GM12864 (cell line): ENCODE data around the gene RBM8A.
"Not testable (repeated sequence)": the region's sequence is repeated elsewhere in the genome, so short reads cannot be mapped to it uniquely, and the experiment has no call there.

Experiments used
- DNase-seq: peaks from one replicate; pipeline ENCODE4 v3.0.0-alpha.2; 2011; ENCODE audit warnings: low read depth
- H3K4me3 ChIP-seq: 2 replicates; pipeline ENCODE4 v1.5.1; 2011; ENCODE audit warnings: mild to moderate bottlenecking, low read depth, low read length, control low read depth
- CTCF ChIP-seq: IDR thresholded peaks from 2 replicates; pipeline ENCODE4 v1.5.1; 2011; ENCODE audit warnings: low read depth, mild to moderate bottlenecking, moderate library complexity, low read length, control low read depth, inconsistent platforms; ENCODE audit errors: missing control alignments

RBM8A gene

GRCh38 chr1:145946477-145946986 lies 19.2 kb upstream of the RBM8A start:
- DNase-seq = no peak
- no peak overlapping the region for H3K4me3 ChIP-seq
- TF ChIP-seq CTCF = no peak

GRCh38 chr1:145944532-145944931 lies 17.2 kb upstream of the RBM8A start:
- H3K4me3 ChIP-seq = no peak overlapping the region
- no peak for DNase-seq
- no peak for TF ChIP-seq CTCF

- no peak for DNase-seq
- H3K4me3 ChIP-seq = no peak overlapping the region
- TF ChIP-seq CTCF = no peak
Observed at GRCh38 chr1:145942871-145943270, 15.6 kb upstream of the RBM8A start.

- no peak for TF ChIP-seq CTCF
- no peak for DNase-seq
- no peak overlapping the region for H3K4me3 ChIP-seq
Observed at GRCh38 chr1:145942405-145942804, 15.1 kb upstream of the RBM8A start.

GRCh38 chr1:145937436-145937835 lies 10.2 kb upstream of the RBM8A start:
- no peak for DNase-seq
- TF ChIP-seq CTCF = no peak
- H3K4me3 ChIP-seq = no peak overlapping the region

GRCh38 chr1:145936247-145936646 lies 9.0 kb upstream of the RBM8A start:
- DNase-seq = no peak
- no peak overlapping the region for H3K4me3 ChIP-seq
- TF ChIP-seq CTCF = no peak

GRCh38 chr1:145935708-145936107 lies 8.4 kb upstream of the RBM8A start:
- no peak for TF ChIP-seq CTCF
- no peak for DNase-seq
- no peak overlapping the region for H3K4me3 ChIP-seq

GRCh38 chr1:145932522-145933009 lies 5.3 kb upstream of the RBM8A start:
- not testable (repeated sequence) for DNase-seq

More at GRCh38 chr1:145932522-145933009, 5.3 kb upstream of the RBM8A start:
- not testable (repeated sequence) for H3K4me3 ChIP-seq
